ENCODE data around the gene PIK3R1. TPM values are rescaled to one million over a fixed set of nuclear protein-coding genes. Genes with fewer than 3 reads are reported as not detected.

PIK3R1 gene
- total RNA-seq, 1 experiment from 2014 or later = 151 TPM

DNA sequence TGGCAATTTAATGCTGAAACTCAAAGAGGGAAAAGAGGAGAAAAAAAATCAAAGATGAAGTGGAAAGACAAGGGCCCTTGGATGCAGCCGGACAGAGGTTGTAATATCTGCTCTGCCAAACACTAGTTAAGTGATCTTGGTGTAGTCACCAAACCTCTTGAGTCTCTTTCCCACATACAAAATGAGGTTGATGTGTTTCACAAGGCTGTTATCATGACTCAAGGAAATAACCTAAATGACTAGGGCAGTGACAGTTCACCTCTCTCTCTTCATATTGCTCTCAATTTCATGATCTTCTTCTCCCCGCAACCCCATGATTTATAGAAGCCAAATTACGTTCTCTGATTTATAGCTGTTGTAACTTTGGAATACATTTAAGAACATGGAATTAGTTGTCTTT is 44.9 kb downstream of the PIK3R1 start:
- Mint-ChIP-seq H3K9me3 (ENCODE audit: unreplicated experiment) (no peaks in the 10 kb centered on the region), H3K4me3 (ENCODE audit: unreplicated experiment) (no peak overlapping the region), H3K27me3 (ENCODE audit: insufficient read depth, unreplicated experiment) (no peaks in the 10 kb centered on the region), H3K27ac (ENCODE audit: low read depth, unreplicated experiment) (peak overlapping the region; percentile 52), H3K4me1 (ENCODE audit: insufficient read depth, unreplicated experiment) (peaks cover 66% of the 10 kb centered on the region), H3K36me3 (ENCODE audit: insufficient read depth, unreplicated experiment) (peaks cover 86% of the 10 kb centered on the region)
- intact Hi-C loops (cut with micrococcal nuclease) = no loop called here
- BruUV-seq (replicated peaks) = no TSS peak
- POLR2A ChIA-PET = interaction anchor here (0.7 to 5.3 kb wide), 6 partner anchors 11 to 555 kb away, joined by 3 to 29 read pairs (median 4); partner anchors contain the start of gene PIK3R1
- CTCF ChIA-PET = interaction anchor here (0.7 to 1.5 kb wide), 2 partner anchors 41 to 1388 kb away, joined by 3 to 4 read pairs; no protein-coding TSS in a partner anchor
- TF ChIP-seq, protein P1, sequence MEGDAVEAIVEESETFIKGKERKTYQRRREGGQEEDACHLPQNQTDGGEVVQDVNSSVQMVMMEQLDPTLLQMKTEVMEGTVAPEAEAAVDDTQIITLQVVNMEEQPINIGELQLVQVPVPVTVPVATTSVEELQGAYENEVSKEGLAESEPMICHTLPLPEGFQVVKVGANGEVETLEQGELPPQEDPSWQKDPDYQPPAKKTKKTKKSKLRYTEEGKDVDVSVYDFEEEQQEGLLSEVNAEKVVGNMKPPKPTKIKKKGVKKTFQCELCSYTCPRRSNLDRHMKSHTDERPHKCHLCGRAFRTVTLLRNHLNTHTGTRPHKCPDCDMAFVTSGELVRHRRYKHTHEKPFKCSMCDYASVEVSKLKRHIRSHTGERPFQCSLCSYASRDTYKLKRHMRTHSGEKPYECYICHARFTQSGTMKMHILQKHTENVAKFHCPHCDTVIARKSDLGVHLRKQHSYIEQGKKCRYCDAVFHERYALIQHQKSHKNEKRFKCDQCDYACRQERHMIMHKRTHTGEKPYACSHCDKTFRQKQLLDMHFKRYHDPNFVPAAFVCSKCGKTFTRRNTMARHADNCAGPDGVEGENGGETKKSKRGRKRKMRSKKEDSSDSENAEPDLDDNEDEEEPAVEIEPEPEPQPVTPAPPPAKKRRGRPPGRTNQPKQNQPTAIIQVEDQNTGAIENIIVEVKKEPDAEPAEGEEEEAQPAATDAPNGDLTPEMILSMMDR (IDR thresholded peaks at IDR 0.05; ENCODE audit: unreplicated experiment) = no peak
- DNase-seq (ENCODE audit: unreplicated experiment) = no peak

DNA sequence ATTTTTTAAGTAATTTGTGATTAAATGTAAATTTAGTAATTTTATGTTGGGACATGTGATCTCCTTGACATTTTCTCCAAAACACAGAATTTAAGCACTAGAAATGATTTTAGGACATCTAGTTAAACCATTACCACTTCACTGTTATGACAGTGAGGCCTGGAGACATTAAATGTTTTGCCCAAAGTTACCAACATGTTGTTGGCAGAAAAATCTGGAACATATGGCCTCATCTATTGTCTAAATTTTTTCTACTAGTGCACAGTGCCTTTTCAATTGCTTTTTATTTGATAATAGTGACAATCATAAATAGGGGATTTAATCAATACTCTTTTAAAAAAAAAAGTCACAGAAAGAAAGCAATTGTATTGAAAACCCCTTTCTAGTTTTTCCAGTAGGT is 45.6 kb downstream of the PIK3R1 start:
- Mint-ChIP-seq H3K4me1 (ENCODE audit: insufficient read depth, unreplicated experiment) (peaks cover 68% of the 10 kb centered on the region), H3K27ac (ENCODE audit: low read depth, unreplicated experiment) (no peak overlapping the region)
- CTCF ChIA-PET = interaction anchor here (0.5 to 1.5 kb wide), 4 partner anchors 15 to 1205 kb away, joined by 3 to 4 read pairs (median 3); no protein-coding TSS in a partner anchor

DNA sequence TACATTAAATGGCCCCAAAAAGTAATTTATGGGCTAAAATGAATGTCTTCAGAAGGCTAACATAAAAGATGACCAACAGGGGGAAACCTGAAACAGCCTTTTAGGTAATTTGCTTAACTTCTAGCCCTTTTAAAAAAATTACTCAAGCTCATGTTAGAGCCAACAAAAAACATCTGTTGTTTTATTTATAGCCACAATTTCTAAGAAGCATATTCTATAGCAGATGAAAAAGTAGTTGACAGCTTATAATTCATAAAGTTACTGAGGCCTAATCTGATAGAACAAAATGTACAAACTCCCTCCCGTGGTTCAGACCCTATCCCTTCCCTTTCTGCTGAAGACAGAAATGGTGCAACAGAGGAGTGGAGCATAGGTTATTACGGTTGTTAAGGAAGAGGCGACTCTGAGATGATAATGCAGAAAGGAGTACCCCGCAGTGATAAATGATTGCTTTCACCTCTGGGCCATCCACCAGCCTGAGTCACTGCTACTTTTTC is 46.1 kb downstream of the PIK3R1 start:
- Mint-ChIP-seq H3K36me3 (ENCODE audit: insufficient read depth, unreplicated experiment) (peaks cover 86% of the 10 kb centered on the region), H3K27ac (ENCODE audit: low read depth, unreplicated experiment) (no peak overlapping the region), H3K4me1 (ENCODE audit: insufficient read depth, unreplicated experiment) (peaks cover 68% of the 10 kb centered on the region), H3K4me3 (ENCODE audit: unreplicated experiment) (no peak overlapping the region), H3K27me3 (ENCODE audit: insufficient read depth, unreplicated experiment) (no peaks in the 10 kb centered on the region), H3K9me3 (ENCODE audit: unreplicated experiment) (no peaks in the 10 kb centered on the region)
- no peak for DNase-seq (ENCODE audit: unreplicated experiment)
- TF ChIP-seq, protein P1 (IDR thresholded peaks at IDR 0.05; ENCODE audit: unreplicated experiment) = peak; percentile 17
- BruUV-seq (replicated peaks) = no TSS peak
- CTCF ChIA-PET = interaction anchor here (0.5 to 0.6 kb wide), 3 partner anchors 15 to 1205 kb away, joined by 3 read pairs; no protein-coding TSS in a partner anchor
- POLR2A ChIA-PET = interaction anchor here (0.7 to 5.3 kb wide), 6 partner anchors 9 to 943 kb away, joined by 3 to 29 read pairs (median 4); partner anchors contain the start of gene PIK3R1
- intact Hi-C loops (cut with micrococcal nuclease) = no loop called here

More for the DNA sequence above, 45.6 kb downstream of the PIK3R1 start:
- POLR2A ChIA-PET = interaction anchor here (0.7 to 5.3 kb wide), 4 partner anchors 11 to 381 kb away, joined by 3 to 29 read pairs (median 5); partner anchors contain the start of gene PIK3R1
- Mint-ChIP-seq H3K4me3 (ENCODE audit: unreplicated experiment) (no peak overlapping the region), H3K36me3 (ENCODE audit: insufficient read depth, unreplicated experiment) (peaks cover 86% of the 10 kb centered on the region), H3K9me3 (ENCODE audit: unreplicated experiment) (no peaks in the 10 kb centered on the region), H3K27me3 (ENCODE audit: insufficient read depth, unreplicated experiment) (no peaks in the 10 kb centered on the region)
- no peak for DNase-seq (ENCODE audit: unreplicated experiment)
- TF ChIP-seq, protein P1 (IDR thresholded peaks at IDR 0.05; ENCODE audit: unreplicated experiment) = no peak
- intact Hi-C loops (cut with micrococcal nuclease) = no loop called here
- no TSS peak for BruUV-seq (replicated peaks)

DNA sequence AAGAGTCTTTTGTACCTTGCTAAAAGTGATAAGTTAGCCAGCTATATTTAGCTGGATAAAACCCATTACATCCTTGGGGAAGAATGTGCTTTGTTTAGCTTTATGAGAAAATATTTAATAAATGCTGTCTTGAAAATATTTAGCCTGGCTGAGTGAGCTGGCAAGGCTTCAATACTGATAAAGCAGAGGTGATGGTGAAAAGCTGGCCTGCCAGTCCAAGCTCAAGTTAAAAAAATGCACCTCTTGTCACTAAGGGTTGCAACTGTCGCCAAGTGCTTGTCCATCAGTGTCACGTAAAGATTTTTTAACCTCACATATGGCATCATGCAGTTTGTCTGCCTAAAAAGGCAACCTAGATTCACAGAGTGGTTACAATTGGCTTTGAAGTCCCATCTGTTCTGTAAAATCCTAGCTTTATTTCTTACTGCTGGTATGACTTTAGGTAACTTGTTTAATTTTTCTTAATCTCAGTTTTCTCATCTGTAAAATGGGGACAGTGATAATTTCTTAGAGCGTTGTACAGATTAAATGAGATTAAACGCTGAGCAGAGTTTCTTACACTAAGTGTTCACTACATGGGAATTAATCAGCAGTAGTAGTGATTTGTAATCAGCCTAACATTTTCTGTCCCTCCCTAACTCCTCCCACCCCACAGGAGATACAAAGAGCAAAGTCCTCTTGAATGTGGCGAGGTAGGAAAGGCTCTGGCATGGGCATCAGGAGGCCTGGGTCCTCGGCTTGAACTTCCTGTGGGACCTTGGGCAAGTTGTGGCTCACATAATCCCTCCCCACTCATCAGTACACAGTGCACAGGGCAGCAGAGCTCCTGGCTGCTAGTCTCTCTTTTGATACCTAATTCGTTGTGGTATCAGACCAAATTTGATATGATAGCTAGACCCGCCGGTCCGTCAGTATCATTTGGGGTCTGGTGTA is 48.7 kb downstream of the PIK3R1 start:
- Mint-ChIP-seq H3K9me3 (ENCODE audit: unreplicated experiment) (no peaks in the 10 kb centered on the region), H3K36me3 (ENCODE audit: insufficient read depth, unreplicated experiment) (peaks cover 74% of the 10 kb centered on the region), H3K4me1 (ENCODE audit: insufficient read depth, unreplicated experiment) (peaks cover 68% of the 10 kb centered on the region), H3K4me3 (ENCODE audit: unreplicated experiment) (no peak overlapping the region), H3K27me3 (ENCODE audit: insufficient read depth, unreplicated experiment) (no peaks in the 10 kb centered on the region), H3K27ac (ENCODE audit: low read depth, unreplicated experiment) (peak overlapping the region; percentile 91)
- POLR2A ChIA-PET = interaction anchor here (1.1 to 1.7 kb wide), 4 partner anchors 7 to 920 kb away, joined by 3 to 7 read pairs (median 4); partner anchors contain the start of gene PIK3R1
- CTCF ChIA-PET = interaction anchor here (1.1 to 1.5 kb wide), 3 partner anchors 9 to 34 kb away, joined by 3 to 5 read pairs (median 3); no protein-coding TSS in a partner anchor
- TF ChIP-seq, protein P1 (IDR thresholded peaks at IDR 0.05; ENCODE audit: unreplicated experiment) = no peak
- intact Hi-C loops (cut with micrococcal nuclease) = no loop called here
- DNase-seq (ENCODE audit: unreplicated experiment) = no peak
- no TSS peak for BruUV-seq (replicated peaks)

All from MCF 10A (cell line).